Astrocyte (in vitro differentiated cells and primary cell): Measurements from ENCODE around the gene PCNT.

ENCODE experiments used
- EZH2 ChIP-seq: IDR thresholded peaks from 2 replicates; pipeline ENCODE4 v1.6.1; 2012; ENCODE audit warnings: mild to moderate bottlenecking, low read length, inconsistent platforms; ENCODE audit not compliant: insufficient read depth
- TF ChIP-seq, protein P1 (sequence below): IDR thresholded peaks from 2 replicates; pipeline ENCODE4 v1.5.1; 2011; ENCODE audit warnings: low read depth, mild to moderate bottlenecking, inconsistent platforms, low read length, moderate library complexity; ENCODE audit not compliant: insufficient read depth

DNA sequence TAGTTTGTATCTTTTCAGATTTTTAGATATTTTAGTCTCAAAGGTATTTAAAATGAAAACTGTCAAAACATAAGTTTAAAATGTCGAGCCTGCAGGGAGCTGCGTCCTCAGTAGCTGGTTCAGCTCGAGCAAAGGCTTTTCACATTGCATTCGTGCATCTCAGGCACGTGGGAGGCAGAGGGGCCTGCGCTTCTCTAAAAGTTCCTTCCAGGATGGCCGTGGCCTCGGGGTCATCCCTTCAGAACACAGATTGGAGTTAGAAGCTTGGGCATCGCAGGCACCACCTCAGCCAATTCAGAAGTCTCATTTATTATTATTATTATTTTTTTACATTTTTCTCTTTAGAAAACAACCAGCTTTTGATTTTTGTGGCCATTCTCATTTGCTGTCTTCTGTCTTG, 67.8 kb downstream of the PCNT start:
- TF ChIP-seq, protein P1, sequence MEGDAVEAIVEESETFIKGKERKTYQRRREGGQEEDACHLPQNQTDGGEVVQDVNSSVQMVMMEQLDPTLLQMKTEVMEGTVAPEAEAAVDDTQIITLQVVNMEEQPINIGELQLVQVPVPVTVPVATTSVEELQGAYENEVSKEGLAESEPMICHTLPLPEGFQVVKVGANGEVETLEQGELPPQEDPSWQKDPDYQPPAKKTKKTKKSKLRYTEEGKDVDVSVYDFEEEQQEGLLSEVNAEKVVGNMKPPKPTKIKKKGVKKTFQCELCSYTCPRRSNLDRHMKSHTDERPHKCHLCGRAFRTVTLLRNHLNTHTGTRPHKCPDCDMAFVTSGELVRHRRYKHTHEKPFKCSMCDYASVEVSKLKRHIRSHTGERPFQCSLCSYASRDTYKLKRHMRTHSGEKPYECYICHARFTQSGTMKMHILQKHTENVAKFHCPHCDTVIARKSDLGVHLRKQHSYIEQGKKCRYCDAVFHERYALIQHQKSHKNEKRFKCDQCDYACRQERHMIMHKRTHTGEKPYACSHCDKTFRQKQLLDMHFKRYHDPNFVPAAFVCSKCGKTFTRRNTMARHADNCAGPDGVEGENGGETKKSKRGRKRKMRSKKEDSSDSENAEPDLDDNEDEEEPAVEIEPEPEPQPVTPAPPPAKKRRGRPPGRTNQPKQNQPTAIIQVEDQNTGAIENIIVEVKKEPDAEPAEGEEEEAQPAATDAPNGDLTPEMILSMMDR = no peak
- TF ChIP-seq EZH2 = no peak
